ENCODE measurements around the gene HAP1. TPM values are rescaled to one million over a fixed set of nuclear protein-coding genes. Genes with fewer than 3 reads are reported as not detected.
"Not testable (repeated sequence)": the region's sequence is repeated elsewhere in the genome, so short reads cannot be mapped to it uniquely, and the experiment has no call there.

Gene HAP1
- total RNA-seq, 2 donors from 2014 or later = 0.42 to 0.73 TPM

DNA sequence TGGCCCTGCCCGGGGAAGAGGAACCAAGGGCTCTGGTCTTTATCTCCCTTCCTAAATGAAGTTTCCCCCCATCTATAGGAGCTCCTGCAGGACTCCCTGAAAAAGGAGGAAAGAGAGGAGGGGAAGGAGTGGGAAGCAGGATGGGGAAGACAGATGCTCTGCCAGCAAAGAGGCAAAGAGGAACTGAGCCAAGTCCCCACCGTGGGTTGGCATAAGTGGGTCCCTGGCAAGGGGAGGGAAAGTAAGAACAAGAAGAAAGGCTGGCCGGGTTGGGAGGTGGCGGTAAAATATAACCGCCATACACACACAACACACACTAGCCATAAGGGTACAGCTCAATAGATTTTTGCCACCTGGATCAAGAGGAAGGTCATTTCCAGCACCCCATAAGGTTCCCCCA, 51.8 kb downstream of the HAP1 start:
- no peak for ATAC-seq
- intact Hi-C loops (cut with DNase I, micrococcal nuclease) = no loop called here
- DNase-seq = no peak

DNA sequence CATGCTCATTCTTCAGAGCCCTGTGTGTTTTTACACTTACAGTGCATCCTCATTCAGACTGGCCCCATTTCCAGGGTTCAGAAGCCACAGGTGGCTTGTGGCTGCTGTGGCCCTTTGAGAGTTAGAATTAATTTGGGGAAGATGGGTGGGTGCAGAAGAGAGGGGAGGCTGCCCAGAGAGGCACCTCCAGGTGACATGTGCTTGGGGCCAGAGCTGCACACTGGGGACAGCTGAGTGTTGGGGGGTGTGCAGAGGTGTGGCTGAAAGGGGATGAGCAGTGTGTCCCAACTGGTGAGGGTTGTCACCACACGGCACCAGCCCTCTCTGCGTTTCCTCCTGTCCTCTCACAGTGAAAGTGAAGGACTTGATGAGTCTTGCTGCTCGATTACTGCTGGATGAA, 52.7 kb downstream of the HAP1 start:
- intact Hi-C loops (cut with DNase I, micrococcal nuclease) = no loop called here
- ATAC-seq (no peak), DNase-seq (no peak)

DNA sequence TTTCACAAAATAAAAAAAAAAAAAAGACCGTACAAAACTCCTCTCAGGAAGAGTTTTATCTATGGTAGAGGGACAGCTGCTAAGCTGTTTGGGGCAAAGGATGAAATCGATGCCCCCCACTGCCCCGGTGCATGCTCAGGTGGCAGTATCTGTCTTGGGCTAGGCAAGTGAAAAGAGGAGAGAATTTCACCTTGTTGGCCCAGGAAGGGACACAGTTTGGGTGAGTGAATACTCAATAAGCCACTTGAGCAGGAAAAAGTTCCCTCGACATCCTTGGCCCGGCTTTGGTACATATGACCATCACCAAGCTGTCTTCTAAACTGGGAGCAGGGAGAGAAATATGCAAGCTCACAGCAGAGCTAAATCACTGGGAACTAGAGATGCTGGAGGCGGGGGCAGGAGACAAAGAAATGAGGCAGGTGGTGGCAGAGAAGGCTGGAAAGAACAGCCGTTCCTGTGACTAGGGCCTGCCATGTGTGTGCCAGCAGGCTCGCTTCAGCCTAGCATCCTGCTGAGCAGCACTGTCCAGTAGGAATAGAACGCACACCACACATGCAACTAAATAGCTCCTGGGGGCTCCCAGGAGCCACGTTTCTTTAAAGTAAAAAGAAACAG, 53.9 kb downstream of the HAP1 start:
- intact Hi-C loops (cut with DNase I, micrococcal nuclease) = no loop called here
- DNase-seq (no peak), ATAC-seq (no peak)

DNA sequence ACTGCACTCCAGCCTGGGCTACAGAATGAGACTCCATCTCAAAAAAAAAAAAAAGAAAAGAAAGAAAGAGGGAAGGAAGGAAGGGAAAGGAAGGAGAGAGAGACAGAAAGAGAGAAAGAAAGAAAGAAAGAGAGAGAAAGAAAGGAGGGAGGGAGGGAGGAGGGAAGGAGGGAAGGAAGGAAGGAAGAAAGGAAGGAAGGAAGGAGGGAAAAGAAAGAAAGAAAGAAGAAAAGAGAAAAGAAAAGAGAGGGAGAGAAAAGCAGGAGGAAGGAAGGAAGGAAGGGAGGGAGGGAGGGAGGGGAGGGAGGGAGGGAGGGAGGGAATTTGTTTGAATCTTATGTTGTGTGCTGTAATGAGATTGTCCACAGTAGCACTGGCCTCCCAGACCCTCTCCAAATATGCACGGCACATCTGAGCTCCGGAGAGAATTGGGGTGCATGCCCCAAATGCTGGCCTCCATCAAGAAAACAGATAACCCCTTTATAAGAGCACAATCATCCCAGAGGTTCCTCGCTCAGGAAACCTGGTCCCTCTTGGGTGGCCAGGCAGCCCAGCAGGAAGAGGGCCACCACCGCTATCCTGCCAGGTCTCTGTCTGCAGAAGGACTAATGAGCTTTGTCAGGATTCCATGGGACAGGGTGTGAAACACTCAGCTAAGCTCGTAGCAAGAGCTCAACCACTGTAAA, 54.6 kb downstream of the HAP1 start:
- ATAC-seq = no peak

DNA sequence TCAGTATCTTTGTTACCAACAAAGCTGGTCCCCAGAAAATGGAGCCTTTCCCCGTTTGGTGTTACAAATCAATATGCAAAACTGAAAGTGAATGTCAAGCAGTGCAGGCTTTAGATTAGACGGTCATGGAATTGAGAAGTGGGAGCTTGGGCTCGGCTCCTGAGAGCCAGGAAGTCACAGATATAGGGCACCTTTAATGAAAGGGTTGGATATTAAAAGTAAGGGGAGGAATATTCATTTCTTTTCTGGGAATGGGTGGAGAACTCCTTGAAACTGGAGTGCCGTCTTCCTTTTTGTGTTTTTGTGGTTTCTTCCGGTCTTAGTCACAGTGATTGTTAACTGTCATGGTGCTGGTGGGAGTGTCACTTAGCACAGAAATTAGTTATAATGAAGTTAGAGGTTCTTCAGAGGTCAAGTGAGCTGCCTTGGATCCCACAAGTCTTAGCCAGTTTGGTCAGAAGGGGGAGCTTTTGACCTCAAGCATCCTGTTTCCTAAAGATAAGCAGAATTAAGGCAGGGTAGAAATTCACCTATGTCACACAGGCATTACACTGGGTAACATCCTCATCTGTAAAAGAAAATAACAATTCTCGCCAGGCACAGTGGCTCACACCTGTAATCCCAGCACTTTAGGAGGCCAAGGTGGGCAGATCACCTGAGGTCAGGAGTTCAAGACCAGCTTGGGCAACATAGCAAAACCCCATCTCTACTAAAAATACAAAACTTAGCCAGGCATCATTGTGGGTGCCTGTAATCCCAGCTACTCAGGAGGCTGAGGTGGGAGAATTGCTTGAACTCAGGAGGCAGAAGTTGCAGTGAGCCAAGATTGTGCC, 55.3 kb downstream of the HAP1 start:
- intact Hi-C loops (cut with DNase I, micrococcal nuclease) = no loop called here
- no peak for DNase-seq
- ATAC-seq = peak; percentile 66

More for the DNA sequence above, 54.6 kb downstream of the HAP1 start:
- DNase-seq = no peak
- intact Hi-C loops (cut with DNase I, micrococcal nuclease) = no loop called here

DNA sequence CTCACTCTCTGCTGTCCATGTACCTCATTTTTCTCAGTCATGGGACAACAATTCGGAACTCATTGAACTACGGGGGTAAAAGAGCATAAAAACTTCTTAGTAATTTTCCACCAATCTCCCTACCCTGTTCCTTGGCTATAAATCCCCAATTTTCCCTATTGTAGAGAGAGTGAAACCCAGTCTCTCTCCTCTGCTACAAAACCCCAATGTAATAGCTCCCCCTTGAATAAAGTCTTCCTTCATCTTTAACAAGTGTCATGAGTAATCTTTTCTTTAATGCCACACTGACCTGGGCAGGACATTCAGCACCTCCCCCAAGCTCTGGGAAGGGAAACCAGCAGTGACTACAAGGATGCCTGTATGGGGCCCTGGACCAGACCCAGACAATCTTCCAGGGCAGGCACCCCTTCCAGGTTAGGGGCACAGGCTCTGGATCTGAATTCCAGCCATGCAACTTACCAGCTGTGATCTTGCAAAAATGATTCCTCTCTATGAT, 56.0 kb downstream of the HAP1 start:
- no peak for DNase-seq

DNA sequence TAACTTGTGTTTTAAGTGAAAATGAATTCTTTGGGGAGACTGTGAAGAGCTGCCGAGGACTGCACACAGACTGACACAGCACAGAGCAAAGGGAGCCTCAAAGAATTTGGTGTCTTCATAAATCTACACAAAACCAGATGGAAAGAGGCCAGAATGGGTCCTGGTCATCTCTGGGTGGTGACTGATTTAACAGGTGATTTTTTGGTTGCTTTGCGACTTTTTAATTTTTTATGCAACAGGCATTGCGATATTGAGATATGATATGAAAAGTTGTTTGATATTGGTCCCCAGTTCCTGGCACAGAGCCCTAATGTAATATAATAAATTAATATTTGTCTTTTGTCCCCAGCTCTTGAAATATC, 58.4 kb downstream of the HAP1 start:
- DNase-seq (no peak), ATAC-seq (no peak)
- intact Hi-C loops (cut with DNase I, micrococcal nuclease) = no loop called here

More for the DNA sequence above, 56.0 kb downstream of the HAP1 start:
- ATAC-seq = peak; percentile 52
- intact Hi-C loops (cut with DNase I, micrococcal nuclease) = no loop called here

DNA sequence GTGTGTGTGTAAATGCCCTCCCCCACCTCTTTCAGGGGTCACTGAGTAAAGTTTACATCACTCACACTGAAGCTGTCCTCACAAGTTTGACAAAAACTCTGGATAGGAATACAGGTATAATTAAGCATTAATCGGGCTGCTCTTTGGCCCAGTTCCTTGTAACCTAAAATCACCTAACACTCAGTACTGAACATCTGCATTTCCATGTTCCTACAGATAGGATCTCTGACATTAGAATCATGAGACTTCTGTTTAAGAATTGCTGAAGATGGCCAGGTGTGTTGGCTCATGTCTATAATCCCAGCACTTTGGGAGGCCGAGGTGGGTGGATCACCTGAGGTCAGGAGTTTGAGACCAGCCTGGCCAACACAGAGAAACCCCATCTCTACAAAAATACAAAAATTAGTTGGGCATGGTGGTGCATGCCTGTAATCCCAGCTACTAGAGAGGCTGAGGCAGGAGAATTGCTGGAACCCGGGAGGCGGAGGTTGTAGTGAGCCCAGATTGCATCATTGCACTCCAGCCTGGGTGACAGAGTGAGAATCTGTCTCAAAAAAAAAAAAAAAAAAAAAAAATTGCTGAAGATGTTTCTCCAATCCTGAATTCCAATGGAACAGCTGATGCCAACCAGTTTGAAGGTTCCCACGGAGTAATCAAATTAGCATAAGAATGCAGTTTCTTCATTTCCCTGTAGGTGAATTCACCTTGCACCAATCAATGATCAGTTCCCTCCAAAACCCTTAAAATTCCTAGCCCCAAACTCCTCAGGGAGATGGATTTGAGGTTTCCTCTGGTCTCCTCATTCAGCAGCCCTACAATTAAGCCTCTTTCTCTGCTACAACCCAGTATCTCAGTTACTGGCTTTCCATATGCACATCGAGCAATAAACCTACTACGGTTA, 59.0 kb downstream of the HAP1 start:
- intact Hi-C loops (cut with DNase I, micrococcal nuclease); DNase-seq; ATAC-seq: not testable (repeated sequence)

Other genes with a start within 250 kb of the HAP1 start
- gene KRT36, start 244.7 kb downstream of the HAP1 start, total RNA-seq = under 1 TPM in 1 of 2 donors, not detected in 1; 0.27 TPM
- gene KRT13, start 229.0 kb downstream of the HAP1 start, total RNA-seq = under 1 TPM in 1 of 2 donors, not detected in 1; 0.82 TPM
- 10 to 100 TPM in 1 of 2 donors, 1 to 10 TPM in 1; 6.8 to 30.9 TPM for gene KRT15, start 215.8 kb downstream of the HAP1 start, total RNA-seq
- gene KRT19, start 206.3 kb downstream of the HAP1 start, total RNA-seq = 1,000 to 10,000 TPM; 1,911 to 3,076 TPM
- not detected for gene KRT9, start 162.6 kb downstream of the HAP1 start, total RNA-seq
- under 1 TPM; 0.25 to 0.40 TPM for gene KRT14, start 147.7 kb downstream of the HAP1 start, total RNA-seq
- not detected for gene KRT16, start 121.9 kb downstream of the HAP1 start, total RNA-seq
- gene KRT17, start 110.1 kb downstream of the HAP1 start, total RNA-seq = under 1 TPM in 1 of 2 donors, not detected in 1; 0.70 TPM
- gene EIF1, start 45.8 kb downstream of the HAP1 start, total RNA-seq = 100 to 1,000 TPM; 596 to 603 TPM
- not detected for gene GAST, start 22.3 kb downstream of the HAP1 start, total RNA-seq
- gene JUP, start 52.1 kb upstream of the HAP1 start, total RNA-seq = 100 to 1,000 TPM; 343 to 345 TPM
- 10 to 100 TPM; 10.7 to 15.3 TPM for gene P3H4, start 77.3 kb upstream of the HAP1 start, total RNA-seq
- 10 to 100 TPM in 1 of 2 donors, 1 to 10 TPM in 1; 4.2 to 10.8 TPM for gene FKBP10, start 78.4 kb upstream of the HAP1 start, total RNA-seq
- gene NT5C3B, start 101.6 kb upstream of the HAP1 start, total RNA-seq = 10 to 100 TPM; 16.0 to 18.8 TPM
- gene KLHL10, start 103.2 kb upstream of the HAP1 start, total RNA-seq = not detected
- 1 to 10 TPM; 6.5 to 8.9 TPM for gene KLHL11, start 130.8 kb upstream of the HAP1 start, total RNA-seq
- 100 to 1,000 TPM in 1 of 2 donors, 10 to 100 TPM in 1; 88.2 to 125 TPM for gene ACLY, start 184.3 kb upstream of the HAP1 start, total RNA-seq
- gene ODAD4, start 196.0 kb upstream of the HAP1 start, total RNA-seq = under 1 TPM; 0.12 to 0.20 TPM
- 10 to 100 TPM; 45.6 to 53.6 TPM for gene CNP, start 232.2 kb upstream of the HAP1 start, total RNA-seq